HG03571 (cell line): ENCODE measurements around the gene CCN5.
"Not testable (repeated sequence)": the region's sequence is repeated elsewhere in the genome, so short reads cannot be mapped to it uniquely, and the experiment has no call there.

Source experiments
- ATAC-seq: cut with Tn5 transposase; IDR thresholded peaks from one replicate; pipeline ENCODE4 v1.9.1; 2021; ENCODE audit not compliant: unreplicated experiment

Gene CCN5

GRCh38 chr20:44714701-44715498, at the start of gene CCN5:
Gene CCN5, plus strand, starts transcription at chr20:44715369. Its CDS starts 22 bp downstream, at chr20:44715391.
- no peak for ATAC-seq

DNA sequence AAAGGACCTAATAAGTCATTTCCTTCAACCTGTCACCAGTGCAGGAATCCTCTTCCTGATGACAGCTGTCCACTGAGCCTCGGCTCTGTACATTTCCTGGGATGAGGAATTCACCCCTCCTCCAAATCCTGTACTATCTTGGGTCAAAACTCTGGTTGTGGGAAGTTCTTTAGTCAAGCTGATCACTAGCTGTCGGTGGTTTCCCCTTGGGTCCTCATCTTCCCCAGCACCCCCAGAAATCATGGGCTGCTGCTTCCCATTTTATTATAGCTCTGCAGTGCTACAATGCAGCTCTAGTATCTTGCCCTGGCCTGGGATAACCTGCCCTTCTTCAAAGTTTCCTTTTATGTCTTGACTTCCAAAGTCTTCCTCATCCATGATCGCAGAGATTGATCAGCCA, 49.1 kb upstream of the CCN5 start:
- ATAC-seq = no peak

DNA sequence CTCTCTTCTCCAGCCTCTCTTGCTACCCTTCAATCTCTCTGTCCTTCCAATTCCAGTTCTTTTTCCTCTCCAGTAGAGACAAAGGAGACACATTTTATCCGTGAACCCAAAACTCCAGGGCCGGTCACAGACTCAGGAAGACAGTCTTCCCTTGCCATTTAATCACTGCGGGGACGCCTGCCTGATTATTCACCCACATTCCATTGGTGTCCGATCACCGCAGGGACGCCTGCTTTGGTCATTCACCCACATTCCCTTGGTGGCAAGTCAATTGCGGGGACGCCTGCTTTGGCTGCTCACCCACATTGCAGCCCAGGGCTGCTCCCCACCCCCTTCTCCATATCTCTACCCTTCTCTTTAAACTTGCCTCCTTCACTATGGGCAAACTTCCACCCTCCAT, 44.3 kb upstream of the CCN5 start:
- ATAC-seq = not testable (repeated sequence)

DNA sequence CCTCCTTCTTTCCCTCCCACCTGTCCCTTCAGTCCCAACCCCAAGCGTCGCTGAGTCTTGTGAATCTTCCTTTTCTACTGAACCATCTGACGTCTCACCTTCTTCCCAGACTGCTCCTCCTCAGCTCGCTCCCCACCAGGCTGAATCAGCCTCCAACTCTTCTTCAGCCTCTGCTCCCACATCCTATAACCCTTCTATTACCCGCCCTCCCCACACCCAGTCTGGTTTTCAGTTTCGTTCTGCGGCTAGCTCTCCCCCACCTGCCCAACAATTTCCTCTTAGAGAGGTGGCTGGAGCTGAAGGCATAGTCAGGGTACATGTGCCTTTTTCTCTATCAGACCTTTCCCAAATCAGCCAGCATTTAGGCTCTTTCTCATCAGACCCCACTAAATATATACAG, 43.6 kb upstream of the CCN5 start:
- not testable (repeated sequence) for ATAC-seq

GRCh38 chr20:44672318-44672902, 42.8 kb upstream of the CCN5 start:
- not testable (repeated sequence) for ATAC-seq

DNA sequence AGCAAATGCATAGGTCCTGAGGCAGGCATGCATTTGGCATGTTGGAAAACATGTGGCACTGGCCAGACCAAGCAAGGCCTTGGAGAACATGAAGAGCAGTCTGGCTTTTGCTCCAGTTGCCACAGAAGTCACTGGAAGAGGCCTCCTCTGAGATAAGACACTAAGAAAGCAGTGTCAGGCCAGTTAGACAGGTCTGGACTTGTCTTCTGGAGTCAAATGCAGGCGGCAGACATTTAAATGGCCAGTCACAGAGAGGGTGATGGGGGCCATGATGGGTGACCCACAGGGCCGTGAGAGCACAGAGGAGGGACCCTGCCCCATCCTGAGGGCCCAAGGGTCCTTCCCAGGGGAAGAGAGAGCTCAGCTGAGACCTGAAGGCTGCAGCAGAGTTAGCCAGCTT, 36.9 kb upstream of the CCN5 start:
- no peak for ATAC-seq

- no peak for ATAC-seq
Observed at GRCh38 chr20:44678990-44679611, 36.1 kb upstream of the CCN5 start.

DNA sequence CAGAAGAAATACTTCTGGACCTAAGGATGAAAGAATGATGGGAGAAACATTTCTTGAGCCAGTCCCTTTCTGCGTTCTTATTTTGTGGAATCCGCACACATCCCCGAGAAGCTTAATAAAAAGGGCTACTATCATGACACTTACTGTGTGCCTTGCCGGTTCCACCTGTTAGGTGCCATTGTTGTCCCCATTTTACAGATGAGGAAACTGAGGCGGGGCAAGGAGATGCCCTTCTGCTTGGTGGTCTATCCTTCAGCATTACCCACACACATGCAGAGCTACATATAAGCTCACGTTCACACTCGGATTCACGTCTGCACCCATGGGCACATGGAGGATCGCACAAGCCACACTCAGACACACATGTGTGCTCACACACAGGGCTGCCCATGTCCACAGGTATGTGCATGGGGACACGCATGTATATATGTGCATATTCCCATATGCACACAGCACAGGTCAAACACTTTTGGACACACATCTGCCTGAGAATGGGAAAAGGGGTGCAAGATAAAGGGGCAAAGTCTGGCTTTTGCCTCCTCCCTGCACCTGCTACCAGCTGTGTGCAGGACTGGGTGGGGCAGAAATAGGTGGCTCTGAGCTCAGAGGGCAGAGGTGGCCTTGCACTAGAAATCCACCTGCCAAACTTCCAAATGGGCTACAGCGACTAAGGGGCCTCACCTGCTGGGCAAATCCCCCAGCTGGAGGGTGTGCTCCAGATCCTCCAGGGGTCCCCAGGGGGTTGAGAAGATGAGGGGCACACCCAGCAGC, 33.2 kb upstream of the CCN5 start:
- ATAC-seq = no peak

DNA sequence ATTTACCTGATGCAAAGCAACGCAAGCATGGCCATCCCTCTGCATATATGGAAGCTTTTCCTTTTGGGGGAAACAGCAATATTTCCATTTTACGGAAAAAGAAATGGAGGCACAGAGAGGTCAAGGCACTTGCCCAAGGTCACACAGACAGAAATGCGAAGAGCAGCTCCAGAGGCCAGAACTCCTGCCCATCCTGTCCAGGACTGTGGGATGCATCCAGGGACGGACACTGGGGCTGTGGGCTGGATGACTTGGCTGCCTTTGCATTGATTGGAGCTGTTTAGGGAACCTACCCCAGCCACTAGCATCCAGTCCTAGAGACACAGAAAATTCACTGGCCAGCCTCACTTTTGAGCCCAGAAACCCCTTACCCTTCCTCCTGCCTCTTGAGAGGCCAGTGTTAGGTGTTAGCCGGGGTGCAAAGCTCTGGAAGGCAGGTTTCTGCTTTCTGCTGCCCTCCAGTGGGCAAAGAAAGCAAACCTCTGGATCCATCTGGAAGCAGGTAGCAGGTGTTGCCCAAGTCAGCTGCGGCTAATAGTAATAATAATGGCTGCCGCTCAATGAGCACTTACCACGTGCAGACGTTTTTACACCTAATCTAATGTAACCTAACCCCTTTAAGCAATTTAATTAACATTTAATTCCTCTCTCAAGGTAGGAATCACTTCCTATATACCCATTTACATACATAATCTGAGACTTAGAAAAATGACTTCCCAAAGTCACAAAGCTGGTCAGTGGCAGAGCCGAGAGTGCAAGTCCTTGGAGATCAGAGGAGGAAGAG, 31.7 kb upstream of the CCN5 start:
- no peak for ATAC-seq

DNA sequence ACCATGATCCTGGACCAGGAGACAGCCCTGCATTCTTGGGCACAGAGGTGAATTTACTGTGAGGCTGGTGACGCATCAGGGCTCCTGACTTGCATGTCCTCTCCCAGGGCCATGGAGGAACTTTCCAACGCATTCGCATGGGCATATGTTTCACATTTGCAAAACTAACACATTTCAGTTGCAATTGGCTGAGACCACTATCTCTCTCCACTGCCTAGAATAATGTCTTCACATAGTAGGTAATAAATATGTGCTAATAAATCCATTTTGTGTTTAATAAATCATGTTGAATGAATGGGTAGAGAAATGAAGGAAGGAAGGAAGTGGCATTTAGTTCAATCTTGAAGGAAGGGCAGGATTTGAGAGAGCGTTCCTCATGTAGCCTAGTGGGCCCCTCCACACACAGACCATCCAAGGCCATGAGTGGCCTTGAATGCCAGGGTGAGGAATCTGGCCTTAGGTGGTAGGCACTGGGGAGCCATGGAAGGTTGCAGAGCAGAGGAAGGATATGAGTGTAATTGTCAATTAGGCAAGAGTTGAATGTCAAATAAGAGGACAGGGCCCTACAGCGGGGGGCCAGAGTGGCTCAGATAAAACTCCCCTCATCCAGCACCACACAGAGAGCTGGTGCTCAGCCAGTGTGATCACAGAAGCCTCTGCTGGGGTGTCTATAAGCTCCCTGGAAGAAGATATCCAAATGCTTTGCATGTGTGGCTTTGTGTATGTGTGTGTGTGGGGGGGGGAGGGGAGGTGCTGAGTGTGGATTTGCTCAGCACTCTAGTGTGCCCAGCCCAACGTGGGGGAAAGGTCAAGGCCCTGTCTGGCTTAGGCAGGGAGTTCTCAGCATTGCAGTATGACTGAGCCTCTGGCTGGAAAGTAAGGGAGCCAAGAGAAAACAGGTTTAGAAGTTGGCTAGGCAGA, 30.9 kb upstream of the CCN5 start:
- no peak for ATAC-seq

- no peak for ATAC-seq
Observed at GRCh38 chr20:44686934-44687333, 28.2 kb upstream of the CCN5 start.

GRCh38 chr20:44688053-44688625, 27.0 kb upstream of the CCN5 start:
- ATAC-seq = no peak

DNA sequence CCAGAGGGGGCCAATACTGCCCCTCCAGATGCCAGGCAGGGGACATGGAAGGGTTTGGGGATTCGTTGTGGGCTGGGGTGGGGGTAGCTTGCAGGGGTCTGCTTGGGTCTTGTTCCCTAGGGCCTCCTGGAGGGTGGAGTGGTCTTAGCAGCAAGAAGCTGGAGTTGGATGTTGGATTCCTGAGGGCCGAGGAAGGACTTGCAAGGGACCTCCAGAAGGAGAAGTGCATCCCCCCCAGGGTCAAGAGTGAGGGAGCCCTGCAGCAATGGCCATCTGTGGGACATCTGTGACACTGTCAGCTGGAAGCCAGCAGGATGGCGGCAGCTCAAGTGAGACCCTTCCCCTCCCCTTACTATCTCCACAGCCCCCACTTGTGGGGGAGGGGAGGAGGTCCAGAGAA, 25.4 kb upstream of the CCN5 start:
- ATAC-seq = no peak

- no peak for ATAC-seq
Observed at GRCh38 chr20:44690781-44691423, 24.3 kb upstream of the CCN5 start.

DNA sequence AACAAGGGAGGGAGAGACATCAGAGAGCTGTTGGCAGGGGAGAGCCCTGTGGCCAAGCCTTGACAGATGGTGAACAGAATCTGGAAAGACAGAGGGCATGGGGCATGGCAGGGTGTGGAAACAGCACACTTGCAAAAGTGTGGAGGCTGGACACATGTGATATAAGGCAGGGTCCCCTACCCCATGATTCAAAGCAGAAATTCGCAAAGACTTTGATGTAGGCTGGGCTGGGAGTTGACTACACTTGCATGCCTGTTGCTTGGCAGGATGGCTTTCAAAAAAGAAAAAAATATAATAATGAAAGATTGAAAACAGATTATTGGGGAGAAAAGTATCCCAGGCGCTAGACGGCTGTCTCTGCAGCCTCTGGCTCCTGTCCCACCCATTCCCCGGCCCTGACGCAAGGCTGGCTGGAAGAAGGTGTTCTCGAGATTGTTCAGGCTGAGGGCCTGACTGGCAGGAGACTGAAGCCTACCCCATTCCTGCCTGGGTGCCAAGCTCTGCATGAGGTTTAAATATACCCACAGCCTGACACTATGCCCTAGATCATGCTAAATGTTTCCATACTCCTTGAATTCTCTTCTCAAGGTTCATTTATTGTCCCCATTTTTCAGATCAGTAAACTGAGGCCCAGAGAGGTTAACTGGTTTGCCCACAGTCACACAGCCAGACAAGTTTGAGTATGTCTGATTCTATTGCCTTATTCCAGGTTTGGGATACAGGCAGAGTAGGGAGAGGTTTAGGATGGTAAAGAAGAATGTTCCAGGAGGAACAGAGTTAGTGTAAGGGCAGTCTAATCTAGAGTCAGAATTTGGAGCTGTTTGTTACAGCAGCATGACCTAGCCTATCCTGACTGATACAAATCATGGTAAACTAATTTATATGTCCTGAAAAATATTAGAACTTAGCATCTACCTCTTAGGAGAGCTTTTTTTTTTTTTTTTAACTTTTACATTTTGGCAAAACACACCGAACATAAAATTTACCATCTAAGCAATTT, 23.4 kb upstream of the CCN5 start:
- ATAC-seq = no peak

- no peak for ATAC-seq
Observed at GRCh38 chr20:44692932-44693480, 22.2 kb upstream of the CCN5 start.

DNA sequence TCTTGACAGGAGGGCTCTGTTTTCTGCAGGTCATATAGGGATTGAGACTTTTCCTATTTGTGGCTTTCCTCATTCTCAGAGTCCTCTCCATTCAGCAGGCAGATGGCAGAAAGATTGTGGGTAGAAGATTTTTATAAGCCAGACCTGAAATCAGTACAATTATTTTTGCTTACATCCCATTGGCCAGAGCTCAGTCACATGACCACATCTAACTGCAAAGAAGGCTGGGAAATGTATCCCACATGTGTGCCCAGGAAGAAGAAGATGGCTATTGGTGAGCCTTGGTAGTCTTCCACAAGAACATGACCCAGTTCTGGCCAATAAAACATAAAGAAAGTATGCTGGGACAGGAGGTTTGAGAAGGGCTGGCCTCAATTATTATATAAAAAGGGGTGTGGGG, 21.5 kb upstream of the CCN5 start:
- no peak for ATAC-seq
